Hepatocyte (in vitro differentiated cells): ENCODE data around the gene STOML2.

Source experiments
- CTCF ChIP-seq: fragments of 200-600 bp; sonication (generic); IDR thresholded peaks from 2 replicates; pipeline ENCODE4 v1.5.1; 2016; ENCODE audit warnings: antibody characterized with exemption, mild to moderate bottlenecking; ENCODE audit not compliant: poor library complexity
- EZH2 ChIP-seq: fragments of 200-600 bp; sonication (generic); IDR thresholded peaks from 2 replicates; pipeline ENCODE4 v1.6.1; 2016; ENCODE audit warnings: antibody characterized with exemption, mild to moderate bottlenecking, borderline replicate concordance
- EZH2phosphoT487 ChIP-seq: fragments of 200-600 bp; sonication (generic); IDR thresholded peaks from one replicate; pipeline ENCODE4 v1.6.1; 2018; ENCODE audit warnings: antibody characterized with exemption, mild to moderate bottlenecking, low read depth, moderate library complexity; ENCODE audit not compliant: unreplicated experiment, severe bottlenecking

DNA sequence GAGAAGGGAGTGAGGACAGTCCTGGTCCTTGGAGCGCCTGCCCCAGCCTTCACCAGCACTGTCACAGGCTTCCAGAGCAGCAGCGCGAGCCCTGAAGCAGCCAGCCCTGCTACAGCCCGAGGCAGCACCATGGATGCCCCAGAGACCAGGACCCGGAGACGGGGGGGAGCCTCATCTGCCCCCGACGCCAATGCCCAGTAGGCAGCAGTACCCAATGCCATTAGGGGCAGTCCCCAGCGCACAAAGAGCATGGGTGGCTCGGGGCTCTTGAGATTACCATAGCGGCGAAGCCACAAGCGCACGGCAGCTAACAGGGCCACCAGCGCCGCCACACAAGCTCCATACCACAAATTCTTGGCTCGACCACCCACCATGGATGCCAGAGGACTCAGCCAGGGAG, 11.4 kb downstream of the STOML2 start:
- TF ChIP-seq EZH2: no peak
- no peak for TF ChIP-seq CTCF
- no peak for TF ChIP-seq EZH2phosphoT487
